Cardiac fibroblast (primary cell): ENCODE results near the gene GABRA5.

Experiments used
- DNase-seq, 2 donors: peaks; one replicate each; pipeline versions ENCODE4 v3.0.0 to v3.0.0-alpha.2; 2010; ENCODE audit warnings: low read depth in 2 of 2
- H3K4me3 ChIP-seq, 2 donors: replicated peaks in 1 of 2; 1 replicate in 1 of 2; 2 replicates in 1 of 2; pipeline ENCODE4 v1.5.1; 2011; ENCODE audit warnings: low read depth in 2 of 2, low read length in 2 of 2, mild to moderate bottlenecking in 2 of 2, moderate library complexity in 1 of 2
- TF ChIP-seq, protein P1 (sequence below): IDR thresholded peaks from one replicate; pipeline ENCODE4 v1.5.1; 2011; ENCODE audit warnings: low read depth, mild to moderate bottlenecking, low read length, inconsistent platforms

Gene GABRA5

DNA sequence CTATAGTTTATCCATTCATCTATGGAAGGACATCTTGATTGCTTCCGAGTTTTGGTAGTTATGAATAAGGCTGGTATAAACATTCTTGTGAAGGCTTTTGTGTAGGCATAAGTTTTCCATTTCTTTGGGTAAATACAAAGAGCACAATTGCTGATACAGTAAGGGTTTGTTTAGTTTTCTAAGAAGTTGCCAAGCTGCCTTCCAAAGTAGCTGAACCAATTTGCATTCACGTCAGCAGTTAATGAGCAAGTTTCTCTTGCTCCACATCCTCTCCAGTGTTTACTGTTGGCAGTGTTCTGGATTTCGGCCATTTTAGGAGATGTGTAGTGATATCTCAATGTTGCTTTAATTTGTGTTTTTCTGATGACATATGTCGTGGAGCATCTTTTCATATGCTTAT lies 34.2 kb downstream of the GABRA5 start:
- no peak for DNase-seq
- H3K4me3 ChIP-seq: no peak overlapping the region
- TF ChIP-seq, protein P1, sequence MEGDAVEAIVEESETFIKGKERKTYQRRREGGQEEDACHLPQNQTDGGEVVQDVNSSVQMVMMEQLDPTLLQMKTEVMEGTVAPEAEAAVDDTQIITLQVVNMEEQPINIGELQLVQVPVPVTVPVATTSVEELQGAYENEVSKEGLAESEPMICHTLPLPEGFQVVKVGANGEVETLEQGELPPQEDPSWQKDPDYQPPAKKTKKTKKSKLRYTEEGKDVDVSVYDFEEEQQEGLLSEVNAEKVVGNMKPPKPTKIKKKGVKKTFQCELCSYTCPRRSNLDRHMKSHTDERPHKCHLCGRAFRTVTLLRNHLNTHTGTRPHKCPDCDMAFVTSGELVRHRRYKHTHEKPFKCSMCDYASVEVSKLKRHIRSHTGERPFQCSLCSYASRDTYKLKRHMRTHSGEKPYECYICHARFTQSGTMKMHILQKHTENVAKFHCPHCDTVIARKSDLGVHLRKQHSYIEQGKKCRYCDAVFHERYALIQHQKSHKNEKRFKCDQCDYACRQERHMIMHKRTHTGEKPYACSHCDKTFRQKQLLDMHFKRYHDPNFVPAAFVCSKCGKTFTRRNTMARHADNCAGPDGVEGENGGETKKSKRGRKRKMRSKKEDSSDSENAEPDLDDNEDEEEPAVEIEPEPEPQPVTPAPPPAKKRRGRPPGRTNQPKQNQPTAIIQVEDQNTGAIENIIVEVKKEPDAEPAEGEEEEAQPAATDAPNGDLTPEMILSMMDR: no peak

DNA sequence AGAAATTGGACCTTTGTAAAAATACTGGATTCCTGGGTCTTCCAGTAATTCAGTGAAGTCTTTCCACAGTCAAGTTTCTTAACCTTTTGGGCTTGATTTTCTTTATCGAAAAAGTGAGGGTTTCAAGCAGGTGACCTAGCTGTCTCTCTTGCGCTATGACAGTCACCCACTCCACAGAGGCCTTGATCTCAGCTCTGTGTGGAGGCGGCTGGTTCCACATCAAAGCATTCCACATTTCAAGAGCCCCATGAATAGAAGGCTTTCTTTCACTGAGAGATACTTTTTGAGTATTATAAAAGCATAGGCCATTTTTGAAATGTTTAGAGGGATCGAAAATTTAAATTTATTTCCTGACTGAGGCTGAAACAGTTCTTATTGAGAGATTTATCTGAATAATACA lies 43.9 kb downstream of the GABRA5 start:
- TF ChIP-seq, protein P1: no peak
- no peak for DNase-seq
- H3K4me3 ChIP-seq: no peak overlapping the region

DNA sequence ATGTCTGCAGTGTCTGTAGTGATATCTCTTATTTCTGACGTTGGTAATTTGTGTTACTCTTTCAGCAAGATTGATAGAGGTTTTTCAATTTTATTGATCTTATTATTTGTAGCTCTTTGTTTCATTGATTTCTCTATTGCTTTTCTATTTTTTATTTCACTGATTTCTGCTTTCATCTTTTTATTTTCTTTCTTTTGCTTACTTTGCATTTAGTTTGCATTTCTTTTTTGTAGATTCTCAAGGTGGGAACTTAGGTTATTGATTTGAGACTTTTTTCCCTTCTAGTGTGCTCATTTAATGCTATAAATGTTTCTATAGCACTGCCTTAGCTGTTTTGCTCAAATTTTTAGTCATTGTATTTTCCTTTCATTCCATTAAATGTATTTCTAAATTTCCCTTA lies 54.6 kb downstream of the GABRA5 start:
- DNase-seq: no peak
- no peak overlapping the region for H3K4me3 ChIP-seq
- TF ChIP-seq, protein P1: no peak

DNA sequence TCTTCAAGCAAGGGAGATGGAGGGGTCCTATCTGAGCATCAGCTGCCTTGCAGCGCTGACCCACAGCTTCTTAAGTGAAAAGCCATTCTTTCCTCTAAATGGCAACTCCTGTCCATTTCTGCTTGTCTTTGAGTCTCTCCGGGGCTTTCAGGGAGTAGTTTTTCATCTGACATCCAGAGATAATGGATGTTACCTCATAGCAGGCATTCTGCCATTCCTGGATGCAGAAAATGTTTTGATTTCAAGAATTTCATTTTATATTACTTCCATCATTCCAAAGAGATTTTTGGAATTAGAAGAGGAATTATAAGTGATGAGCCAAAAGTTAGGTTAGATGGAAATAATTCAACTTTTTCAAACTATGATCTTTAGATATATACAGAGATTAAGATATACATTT lies 59.2 kb downstream of the GABRA5 start:
- H3K4me3 ChIP-seq: no peak overlapping the region
- no peak for DNase-seq
- TF ChIP-seq, protein P1: no peak

DNA sequence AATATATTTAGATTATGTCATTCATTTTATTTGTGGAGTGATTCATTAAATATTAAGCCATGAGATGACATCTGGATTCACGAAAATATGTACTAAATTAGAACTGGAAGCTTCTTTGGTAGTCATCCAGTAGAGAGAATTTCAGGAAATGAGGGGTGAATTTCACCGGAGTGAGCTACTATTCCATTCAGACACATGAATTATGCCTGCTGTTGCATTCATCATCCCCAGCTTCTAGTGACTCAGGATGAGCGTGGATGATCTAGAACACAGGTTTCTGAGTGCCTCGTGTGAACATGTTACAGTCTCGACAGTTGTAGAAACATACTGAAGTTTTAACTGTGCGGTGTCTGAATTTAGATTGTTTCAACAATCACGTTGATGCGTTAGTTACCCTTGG lies 61.2 kb downstream of the GABRA5 start:
- TF ChIP-seq, protein P1: no peak
- H3K4me3 ChIP-seq: no peak overlapping the region
- no peak for DNase-seq

DNA sequence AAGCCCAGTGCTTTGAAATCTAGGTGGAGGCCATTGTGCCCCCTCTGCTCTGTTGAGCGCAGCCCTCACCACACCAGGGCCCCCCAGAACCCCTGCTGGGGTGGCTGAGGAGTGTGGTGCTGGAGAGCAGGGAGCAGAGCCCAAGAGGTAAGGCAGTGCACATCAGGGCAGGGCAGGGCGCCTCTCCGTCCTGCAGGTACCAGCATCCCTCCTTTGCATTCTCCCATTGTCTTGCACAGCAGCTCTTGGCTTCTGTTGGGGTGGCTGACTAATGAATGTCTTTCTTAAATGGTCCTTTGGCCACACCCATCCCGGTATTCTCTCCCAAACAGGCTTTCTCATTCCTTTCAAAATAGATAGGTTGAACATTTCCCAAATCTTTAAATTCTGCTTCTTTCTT lies 62.7 kb downstream of the GABRA5 start:
- TF ChIP-seq, protein P1: no peak
- no peak overlapping the region for H3K4me3 ChIP-seq
- no peak for DNase-seq

DNA sequence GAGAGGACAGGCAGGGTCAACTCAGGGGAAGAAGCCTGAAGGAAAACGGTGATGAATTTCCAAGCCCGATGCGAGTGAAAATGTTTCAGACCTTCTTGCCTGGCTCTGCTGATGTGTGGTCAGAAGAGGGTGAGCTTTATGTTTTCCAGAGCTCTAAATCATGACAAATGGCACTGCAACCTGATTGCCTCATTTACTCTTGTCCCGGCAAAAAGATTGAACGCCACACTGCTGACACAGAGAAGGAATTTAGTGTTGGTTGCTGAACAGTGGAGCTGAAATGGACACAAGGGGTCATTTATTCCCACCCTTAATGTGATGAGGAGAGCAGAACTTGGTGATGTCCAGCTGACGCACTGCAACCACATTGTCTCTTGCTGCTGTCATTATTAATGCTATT lies 68.0 kb downstream of the GABRA5 start:
- TF ChIP-seq, protein P1: no peak
- H3K4me3 ChIP-seq: no peak overlapping the region
- no peak for DNase-seq
